Bronchial epithelial cell (primary cell): ENCODE measurements around the gene THBS1. TPM values are rescaled to one million over a fixed set of nuclear protein-coding genes. Genes with fewer than 3 reads are reported as not detected.

Source experiments
- DNase-seq: peaks from one replicate; pipeline ENCODE4 v3.0.0-alpha.2; 2010; ENCODE audit warnings: low read depth
- FAIRE-seq: peaks from 2 replicates; lab custom pipeline; 2011; peaks lifted over from hg19 to GRCh38; lab: Jason Lieb, UNC
- H3K27me3 ChIP-seq: 2 replicates; pipeline ENCODE4 v1.5.1; 2011; ENCODE audit warnings: low read length; ENCODE audit not compliant: control insufficient read depth, insufficient read depth
- H3K36me3 ChIP-seq: 2 replicates; pipeline ENCODE4 v1.5.1; 2011; ENCODE audit warnings: low read length; ENCODE audit not compliant: control insufficient read depth, insufficient read depth
- H3K4me3 ChIP-seq: 2 replicates; pipeline ENCODE4 v1.5.1; 2011; ENCODE audit warnings: mild to moderate bottlenecking, low read depth, low read length, control low read depth
- CTCF ChIP-seq: IDR thresholded peaks from 2 replicates; pipeline ENCODE4 v1.5.1; 2011; ENCODE audit warnings: mild to moderate bottlenecking, moderate library complexity, low read length, control low read depth, inconsistent platforms; ENCODE audit not compliant: insufficient read depth, severe bottlenecking
- total RNA-seq: library from RNA; depleted of rRNA; stranded (reverse); fragments of >200 nt; gene quantifications from 2 replicates; pipeline ENCODE4 v1.2.1, GENCODE V29; 2014

The THBS1 gene
- total RNA-seq, 1 donor from 2014 or later, result 162 TPM

- FAIRE-seq, result no peak
- no peak for DNase-seq
- TF ChIP-seq CTCF, result no peak
- no peaks in the 10 kb centered on the region for H3K27me3 ChIP-seq
- H3K4me3 ChIP-seq, result no peak overlapping the region
- no peaks in the 10 kb centered on the region for H3K36me3 ChIP-seq
Measured at GRCh38 chr15:39627451-39628143, 46.7 kb downstream of the THBS1 start.

- DNase-seq (no peak), FAIRE-seq (no peak)
- no peak overlapping the region for H3K4me3 ChIP-seq
- TF ChIP-seq CTCF, result peak; percentile 23
- H3K36me3 ChIP-seq, result no peaks in the 10 kb centered on the region
- no peaks in the 10 kb centered on the region for H3K27me3 ChIP-seq
Measured at GRCh38 chr15:39628144-39628508, 47.2 kb downstream of the THBS1 start.

- FAIRE-seq (no peak), DNase-seq (peak; percentile 13)
- no peak overlapping the region for H3K4me3 ChIP-seq
- TF ChIP-seq CTCF, result no peak
- no peaks in the 10 kb centered on the region for H3K27me3 ChIP-seq
- H3K36me3 ChIP-seq, result no peaks in the 10 kb centered on the region
Measured at GRCh38 chr15:39628546-39629257, 47.8 kb downstream of the THBS1 start.

- no peaks in the 10 kb centered on the region for H3K27me3 ChIP-seq
- H3K4me3 ChIP-seq, result no peak overlapping the region
- no peak for TF ChIP-seq CTCF
- DNase-seq (peak; percentile 96), FAIRE-seq (no peak)
- no peaks in the 10 kb centered on the region for H3K36me3 ChIP-seq
Measured at GRCh38 chr15:39629371-39629770, 48.5 kb downstream of the THBS1 start.

- no peaks in the 10 kb centered on the region for H3K27me3 ChIP-seq
- FAIRE-seq (no peak), DNase-seq (peak; percentile 98)
- TF ChIP-seq CTCF, result no peak
- no peak overlapping the region for H3K4me3 ChIP-seq
- H3K36me3 ChIP-seq, result no peaks in the 10 kb centered on the region
Measured at GRCh38 chr15:39629906-39630305, 49.0 kb downstream of the THBS1 start.
